HG02938 (cell line): Measurements from ENCODE around the gene POLR1D.
A peak's percentile ranks its signal among the peaks of the same experiment; 100 is the strongest.

ENCODE experiments used
- ATAC-seq: cut with Tn5 transposase; IDR thresholded peaks from one replicate; pipeline ENCODE4 v1.9.1; 2021; ENCODE audit warnings: mild to moderate bottlenecking, moderate library complexity; ENCODE audit not compliant: unreplicated experiment

The POLR1D gene, protein sequence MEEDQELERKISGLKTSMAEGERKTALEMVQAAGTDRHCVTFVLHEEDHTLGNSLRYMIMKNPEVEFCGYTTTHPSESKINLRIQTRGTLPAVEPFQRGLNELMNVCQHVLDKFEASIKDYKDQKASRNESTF

GRCh38 chr13:27621366-27622101 lies at the start of gene POLR1D:
Gene POLR1D (plus strand): TSS chr13:27621892. CDS start chr13:27621984, 92 bp downstream.
- peak; percentile 44 for ATAC-seq

DNA sequence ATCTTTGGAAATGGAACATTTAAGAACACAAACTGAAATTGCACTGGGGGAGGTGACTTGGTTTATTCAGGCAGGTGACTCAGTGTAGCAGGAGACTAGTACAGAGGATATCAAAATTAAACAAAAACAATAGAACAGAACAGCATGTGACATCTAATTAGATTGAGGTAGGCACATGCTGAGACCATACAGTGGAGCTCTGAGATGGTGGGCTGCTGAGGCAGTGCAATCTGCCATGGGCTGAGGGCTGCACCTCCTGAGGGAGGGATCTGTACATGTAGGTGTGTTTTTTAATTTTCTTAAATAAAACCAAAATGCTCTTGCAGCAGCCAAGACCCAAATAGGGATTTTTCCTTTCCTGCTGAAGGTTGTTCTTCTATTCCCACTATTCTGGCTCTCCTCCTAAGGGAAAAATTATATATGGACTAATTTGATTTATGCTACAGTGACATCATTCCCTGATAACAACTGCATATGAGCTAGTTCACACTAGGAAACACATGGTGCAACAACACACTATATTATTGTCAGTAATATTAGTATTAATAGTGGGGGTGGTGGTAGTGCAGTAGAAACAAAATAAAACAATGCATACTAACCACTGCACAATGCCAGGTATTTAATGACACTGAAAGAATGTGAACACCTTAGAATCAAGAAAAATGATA lies 49.3 kb upstream of the POLR1D start:
- ATAC-seq: no peak

GRCh38 chr13:27573265-27573664 lies 48.4 kb upstream of the POLR1D start:
- ATAC-seq: no peak

DNA sequence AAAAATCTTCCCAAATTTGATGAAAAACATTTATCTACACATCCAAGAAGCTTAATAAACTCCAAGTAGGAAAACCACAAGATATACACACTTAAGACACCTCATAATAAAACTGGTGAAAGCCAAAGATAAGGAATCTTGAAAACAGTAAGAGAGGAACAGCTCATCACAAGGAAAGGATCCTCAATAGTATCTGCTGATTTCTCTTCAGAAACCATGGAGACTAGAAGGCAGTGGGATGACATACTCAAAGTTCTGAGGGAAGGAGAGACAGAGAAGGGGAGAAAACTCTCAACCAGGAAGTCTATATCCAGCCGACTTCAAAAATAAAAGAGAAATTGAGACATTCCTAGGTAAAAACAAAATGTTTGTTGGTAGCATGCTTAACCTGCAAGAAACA lies 47.0 kb upstream of the POLR1D start:
- ATAC-seq: no peak

- ATAC-seq: no peak
These were observed 43.3 kb upstream of the POLR1D start for GRCh38 chr13:27578121-27579030.

GRCh38 chr13:27583645-27584044 lies 38.0 kb upstream of the POLR1D start:
- no peak for ATAC-seq

DNA sequence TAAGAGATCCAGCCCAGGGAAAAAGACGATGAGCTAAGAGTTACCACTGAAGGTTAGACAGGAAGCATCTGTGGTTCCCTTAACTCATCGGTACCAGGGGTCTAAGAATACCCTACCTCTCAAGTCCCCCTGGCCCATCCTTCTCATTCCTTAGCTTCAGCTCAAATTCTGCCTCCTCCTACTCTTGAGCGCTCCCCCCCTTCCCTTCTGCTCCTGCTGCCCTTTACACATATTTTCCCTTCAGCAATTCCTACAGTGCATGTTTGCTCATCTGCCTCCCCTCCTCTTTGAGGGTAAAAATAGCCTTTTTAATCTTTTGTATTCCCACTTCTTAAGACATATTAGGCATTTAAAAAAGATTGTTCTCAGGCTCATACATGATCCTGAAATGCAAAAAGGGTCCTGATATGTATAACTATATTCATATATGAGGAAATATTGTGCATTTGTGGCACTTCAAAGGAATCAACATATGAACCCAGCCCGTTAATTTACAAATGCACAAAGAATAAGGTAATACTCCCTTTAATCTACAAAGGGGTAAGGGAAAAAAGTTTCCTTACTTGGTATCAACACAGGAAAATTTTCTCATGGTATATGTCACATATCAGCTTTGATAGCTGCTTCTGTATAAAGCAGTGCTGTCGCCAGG lies 34.5 kb upstream of the POLR1D start:
- no peak for ATAC-seq

GRCh38 chr13:27588405-27588804 lies 33.3 kb upstream of the POLR1D start:
- ATAC-seq: no peak

- no peak for ATAC-seq
These were observed 28.8 kb upstream of the POLR1D start for GRCh38 chr13:27592865-27593264.

DNA sequence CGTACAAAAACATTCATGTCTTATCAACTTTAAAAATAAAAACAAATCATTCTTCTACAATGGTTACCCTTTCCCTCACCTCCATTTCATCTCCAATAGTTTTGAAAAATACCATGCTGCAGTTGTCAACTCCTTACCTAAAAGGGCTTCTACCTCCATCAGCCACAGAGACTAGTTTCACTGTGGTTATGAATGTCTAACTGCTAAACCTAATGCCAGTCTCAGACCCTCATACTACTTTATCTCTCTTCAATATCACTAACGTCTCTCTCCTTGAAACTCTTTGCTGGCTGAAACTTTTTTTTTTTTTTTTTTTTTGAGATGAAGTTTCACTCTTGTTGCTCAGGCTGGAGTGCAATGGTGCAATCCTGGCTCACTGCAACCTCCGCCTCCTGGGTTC lies 28.4 kb upstream of the POLR1D start:
- peak; percentile 70 for ATAC-seq

GRCh38 chr13:27595055-27595811 lies 26.5 kb upstream of the POLR1D start:
- no peak for ATAC-seq

- ATAC-seq: no peak
These were observed 22.6 kb upstream of the POLR1D start for GRCh38 chr13:27599096-27599495.

- no peak for ATAC-seq
These were observed 21.7 kb upstream of the POLR1D start for GRCh38 chr13:27599845-27600553.

DNA sequence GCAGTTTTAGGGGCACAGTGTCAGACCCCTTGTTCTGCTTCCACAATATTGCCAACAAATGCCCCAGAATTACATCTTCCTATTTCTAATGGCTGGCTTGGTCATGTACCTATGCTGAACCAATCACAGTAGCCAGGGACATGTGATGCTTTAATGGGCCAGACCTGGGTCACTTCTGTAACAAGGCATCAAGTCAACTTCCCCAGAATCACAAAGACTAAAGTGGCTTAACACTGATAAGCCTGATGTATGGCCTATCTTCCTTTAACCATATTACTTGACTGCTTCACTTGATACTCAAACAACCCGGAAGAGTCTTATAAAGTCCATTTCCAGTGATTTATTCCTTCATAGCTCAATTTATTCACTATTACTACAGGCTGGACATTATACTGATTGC lies 21.0 kb upstream of the POLR1D start:
- ATAC-seq: no peak

DNA sequence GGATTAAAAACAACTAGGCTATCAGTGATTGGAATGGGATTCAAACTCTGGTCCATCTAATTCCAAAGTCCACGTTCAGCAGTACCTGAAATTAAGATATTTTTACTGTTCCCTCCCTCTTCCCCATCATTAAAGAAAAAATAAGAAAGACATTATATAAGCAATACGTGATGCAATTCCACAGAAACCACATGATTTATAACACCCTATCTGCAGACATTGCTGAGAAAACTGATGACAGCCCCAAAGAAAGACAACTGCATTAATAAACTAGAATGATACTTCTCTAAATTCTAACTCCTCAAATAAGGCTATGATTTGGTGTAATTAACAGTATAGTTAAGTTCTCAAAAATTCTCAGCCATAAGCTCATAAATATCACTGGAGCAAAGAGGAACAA lies 20.5 kb upstream of the POLR1D start:
- no peak for ATAC-seq

DNA sequence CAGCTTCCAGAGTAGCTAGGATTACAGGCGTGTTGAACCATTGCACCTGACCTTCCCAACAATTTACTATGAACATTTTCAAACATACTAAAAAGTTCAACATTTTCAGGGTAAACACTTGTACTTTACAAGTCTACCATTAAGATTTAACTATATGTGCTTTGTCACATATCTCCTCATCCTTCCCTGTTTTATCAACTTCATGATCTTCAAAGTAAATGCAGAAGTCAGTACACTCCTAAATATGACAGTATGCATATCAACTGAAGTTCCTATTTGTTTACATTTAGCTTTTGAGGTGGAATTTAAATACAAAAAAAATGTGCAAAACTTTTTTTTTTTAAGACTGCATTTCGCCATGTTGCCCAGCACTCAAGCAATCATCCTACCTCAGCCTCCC lies 19.9 kb upstream of the POLR1D start:
- ATAC-seq: no peak

- ATAC-seq: no peak
These were observed 16.6 kb upstream of the POLR1D start for GRCh38 chr13:27605099-27605498.

- no peak for ATAC-seq
These were observed 16.0 kb upstream of the POLR1D start for GRCh38 chr13:27605610-27606200.

DNA sequence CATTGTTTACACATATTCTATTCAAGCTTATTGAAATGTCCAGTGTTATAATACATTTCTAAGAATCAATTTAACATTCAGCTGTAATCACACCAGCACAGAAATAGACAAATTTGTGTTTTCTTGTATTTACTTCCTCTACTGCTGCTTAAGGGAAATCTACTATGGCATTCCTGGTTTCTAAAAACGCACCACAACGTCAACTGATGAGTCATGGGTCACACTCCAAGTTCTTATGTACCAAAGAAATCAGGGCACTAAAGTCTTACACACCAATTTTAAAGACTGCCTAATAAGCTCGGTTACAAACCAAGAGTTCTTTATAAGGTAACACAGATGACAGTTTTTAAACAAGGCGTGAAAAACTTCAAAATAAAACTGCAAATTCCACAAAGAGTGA lies 14.6 kb upstream of the POLR1D start:
- ATAC-seq: no peak
